GM12801 (cell line): ENCODE results near the gene VWC2L.

ENCODE experiments used
- TF ChIP-seq, protein P1 (sequence below): IDR thresholded peaks from one replicate; pipeline ENCODE4 v1.5.1; 2011; ENCODE audit warnings: control low read depth; ENCODE audit not compliant: insufficient read length; ENCODE audit errors: extremely low read depth

VWC2L gene

DNA sequence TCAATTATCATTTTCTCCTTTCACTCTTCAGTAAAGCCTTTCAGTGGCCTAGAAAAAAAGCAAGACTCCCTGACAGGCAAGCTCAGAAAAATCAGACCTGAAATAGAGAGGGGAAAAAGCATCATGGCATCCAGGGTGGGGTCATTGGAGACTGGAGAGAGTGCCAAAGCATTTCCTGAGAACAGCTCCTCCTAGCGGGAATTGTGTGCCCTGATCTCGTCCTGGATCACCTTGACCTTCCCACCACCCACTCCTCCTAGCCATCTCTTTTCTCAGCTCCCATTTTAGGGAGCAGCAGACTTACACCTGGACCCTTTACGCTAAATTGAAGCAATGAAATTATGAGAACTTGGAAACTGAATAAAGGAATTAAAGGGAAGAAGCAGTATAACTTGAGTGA is 176.6 kb downstream of the VWC2L start:
- TF ChIP-seq, protein P1, sequence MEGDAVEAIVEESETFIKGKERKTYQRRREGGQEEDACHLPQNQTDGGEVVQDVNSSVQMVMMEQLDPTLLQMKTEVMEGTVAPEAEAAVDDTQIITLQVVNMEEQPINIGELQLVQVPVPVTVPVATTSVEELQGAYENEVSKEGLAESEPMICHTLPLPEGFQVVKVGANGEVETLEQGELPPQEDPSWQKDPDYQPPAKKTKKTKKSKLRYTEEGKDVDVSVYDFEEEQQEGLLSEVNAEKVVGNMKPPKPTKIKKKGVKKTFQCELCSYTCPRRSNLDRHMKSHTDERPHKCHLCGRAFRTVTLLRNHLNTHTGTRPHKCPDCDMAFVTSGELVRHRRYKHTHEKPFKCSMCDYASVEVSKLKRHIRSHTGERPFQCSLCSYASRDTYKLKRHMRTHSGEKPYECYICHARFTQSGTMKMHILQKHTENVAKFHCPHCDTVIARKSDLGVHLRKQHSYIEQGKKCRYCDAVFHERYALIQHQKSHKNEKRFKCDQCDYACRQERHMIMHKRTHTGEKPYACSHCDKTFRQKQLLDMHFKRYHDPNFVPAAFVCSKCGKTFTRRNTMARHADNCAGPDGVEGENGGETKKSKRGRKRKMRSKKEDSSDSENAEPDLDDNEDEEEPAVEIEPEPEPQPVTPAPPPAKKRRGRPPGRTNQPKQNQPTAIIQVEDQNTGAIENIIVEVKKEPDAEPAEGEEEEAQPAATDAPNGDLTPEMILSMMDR = no peak

DNA sequence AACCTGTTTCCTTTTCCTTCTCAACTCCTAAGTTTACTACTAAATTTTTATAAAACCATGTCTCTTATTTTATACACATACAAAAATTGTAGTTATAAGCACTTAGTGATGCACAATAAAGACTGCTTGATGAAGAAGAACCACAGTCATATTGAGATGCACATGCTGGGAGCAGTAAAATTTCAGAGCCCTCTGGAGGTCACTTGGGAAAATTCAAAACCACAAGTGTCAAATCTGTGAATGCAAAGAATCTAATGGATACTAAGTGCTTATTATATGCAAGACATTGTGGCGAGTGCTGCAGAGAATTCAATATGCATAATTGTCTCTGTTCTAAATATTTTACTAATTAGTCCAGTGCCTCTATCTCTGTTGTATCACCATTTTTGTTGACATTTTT is 180.5 kb downstream of the VWC2L start:
- TF ChIP-seq, protein P1 = no peak

DNA sequence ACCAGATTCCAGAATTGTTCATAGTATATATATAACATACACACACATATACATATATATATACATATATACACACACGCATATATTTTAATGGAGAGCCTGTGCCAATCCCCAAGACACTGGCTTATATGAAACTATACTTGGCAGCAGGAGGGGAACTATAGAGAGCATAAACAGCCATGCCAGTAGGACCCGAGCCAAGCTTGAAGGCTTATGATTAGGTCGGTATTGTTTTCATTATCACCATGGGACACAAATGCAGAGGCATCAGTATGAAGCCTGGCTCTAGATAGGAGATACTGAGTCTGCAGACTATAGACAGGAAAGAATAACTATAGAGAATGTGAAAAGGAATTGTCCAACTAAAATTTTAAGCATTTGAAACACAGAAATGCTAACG is 181.2 kb downstream of the VWC2L start:
- TF ChIP-seq, protein P1 = no peak

GRCh38 chr2:214593727-214594126 is 182.9 kb downstream of the VWC2L start:
- TF ChIP-seq, protein P1 = no peak

- TF ChIP-seq, protein P1 = no peak
Measured at GRCh38 chr2:214601852-214602633, 191.2 kb downstream of the VWC2L start.

- TF ChIP-seq, protein P1 = no peak
Measured at GRCh38 chr2:214604861-214605260, 194.0 kb downstream of the VWC2L start.

DNA sequence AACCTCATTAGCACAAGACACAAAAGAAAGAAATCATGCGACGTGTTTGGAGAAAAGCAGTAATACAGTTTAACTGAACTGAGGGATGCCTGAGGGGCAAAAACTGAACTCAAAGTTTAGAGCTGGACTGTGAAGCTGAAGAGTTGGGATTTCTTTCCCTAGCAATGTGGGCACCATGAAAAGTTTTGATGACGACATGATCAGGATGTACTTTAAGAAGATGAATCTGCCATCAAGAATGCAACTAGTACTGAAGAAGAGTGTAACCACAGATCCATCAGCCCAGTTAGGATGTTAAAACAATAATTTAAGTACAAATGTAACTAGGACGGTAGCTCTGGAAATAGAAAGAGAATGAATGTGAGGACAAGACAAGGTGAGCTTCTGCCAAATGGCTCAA is 196.2 kb downstream of the VWC2L start:
- TF ChIP-seq, protein P1 = no peak

GRCh38 chr2:214611015-214611414 is 200.2 kb downstream of the VWC2L start:
- TF ChIP-seq, protein P1 = no peak
